Breast epithelium (tissue), 3 donors: Measurements from ENCODE around the gene MINDY4B.
"Not testable (repeated sequence)": the region's sequence is repeated elsewhere in the genome, so short reads cannot be mapped to it uniquely, and the experiment has no call there.

Experiments
- CTCF ChIP-seq, 3 donors: fragments of 450-650 bp; IDR thresholded peaks; one replicate each; pipeline ENCODE4 v1.5.1; 2016 to 2017; ENCODE audit warnings: antibody characterized with exemption in 3 of 3, mild to moderate bottlenecking in 3 of 3, moderate library complexity in 3 of 3
- POLR2AphosphoS5 ChIP-seq, 3 donors: sonication (generic); formaldehyde crosslinking; IDR thresholded peaks; one replicate each; pipeline ENCODE4 v1.6.1; 2017; ENCODE audit warnings: antibody characterized with exemption in 3 of 3

DNA sequence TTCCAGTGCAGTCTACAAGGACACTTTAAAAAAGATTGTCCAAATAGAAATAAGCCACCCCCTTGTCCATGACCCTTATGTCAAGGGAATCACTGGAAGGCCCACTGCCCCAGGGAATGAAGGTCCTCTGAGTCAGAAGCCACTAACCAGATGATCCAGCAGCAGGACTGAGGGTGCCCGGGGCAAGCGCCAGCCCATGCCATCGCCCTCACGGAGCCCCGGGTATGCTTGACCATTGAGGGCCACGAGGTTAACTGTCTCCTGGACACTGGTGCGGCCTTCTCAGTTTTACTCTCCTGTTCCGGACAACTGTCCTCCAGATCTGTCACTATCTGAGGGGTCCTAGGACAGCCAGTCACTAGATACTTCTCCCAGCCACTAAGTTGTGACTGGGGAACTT lies 47.3 kb downstream of the MINDY4B start:
- not testable (repeated sequence) for TF ChIP-seq CTCF, POLR2AphosphoS5 (IDR thresholded peaks at IDR 0.05)
